GM21528 (cell line): ENCODE results near the gene HOXB13.

Source experiments
- ATAC-seq: cut with Tn5 transposase; IDR thresholded peaks from one replicate; pipeline ENCODE4 v1.9.1; 2021; ENCODE audit warnings: mild to moderate bottlenecking, moderate library complexity; ENCODE audit not compliant: unreplicated experiment, low FRiP score

Gene HOXB13

DNA sequence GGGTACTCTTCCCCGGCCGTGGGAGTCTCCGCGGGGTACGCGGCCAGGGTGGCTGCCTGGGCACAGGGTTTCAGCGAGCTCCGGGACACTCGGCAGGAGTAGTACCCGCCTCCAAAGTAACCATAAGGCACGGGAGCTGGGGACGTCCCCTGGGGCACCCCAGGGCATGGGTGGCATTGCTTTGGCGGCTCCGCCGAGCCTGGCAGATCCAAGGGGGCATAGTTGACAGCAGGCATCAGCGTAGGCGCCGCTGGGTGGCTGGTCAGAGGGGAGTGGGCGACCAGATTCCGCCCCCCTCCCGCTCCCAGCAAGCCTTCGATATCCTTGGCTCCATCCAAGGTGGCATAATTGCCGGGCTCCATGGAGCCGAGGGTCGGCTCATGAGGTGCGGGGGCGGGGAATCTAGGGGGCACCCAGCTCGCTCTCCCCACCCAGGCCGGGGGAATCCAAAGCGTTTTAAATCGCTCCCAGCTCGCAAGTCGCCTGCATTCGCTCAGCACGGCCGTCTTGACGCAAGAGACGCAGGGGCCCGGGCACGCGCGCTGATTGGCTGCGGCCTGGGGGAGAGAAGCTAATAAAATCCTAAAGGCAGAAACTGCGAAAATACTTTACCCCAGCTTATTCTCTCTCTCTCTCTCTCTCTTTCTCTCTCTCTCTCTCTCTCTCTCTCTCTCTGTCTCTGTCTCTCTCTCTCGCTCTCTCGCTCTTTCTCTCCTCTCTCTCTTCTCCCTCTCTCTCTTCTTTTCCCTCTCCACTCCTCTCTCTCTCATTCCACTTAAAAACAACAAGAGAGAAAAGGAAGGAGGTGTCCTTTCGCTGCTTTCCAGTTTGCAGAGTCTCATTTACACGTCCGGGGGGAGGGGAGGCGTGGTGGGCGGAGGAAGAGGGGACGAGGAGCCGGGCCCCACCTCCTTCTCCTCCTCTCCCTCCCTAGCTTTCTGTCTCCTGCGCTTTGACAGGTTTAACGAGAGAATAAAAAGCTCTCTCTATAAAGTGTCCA is at the start of gene HOXB13:
Gene HOXB13 (minus strand): TSS at position 519 of the 1,000 bp plus-strand sequence. CDS start 157 bp downstream, at position 362.
- no peak for ATAC-seq

DNA sequence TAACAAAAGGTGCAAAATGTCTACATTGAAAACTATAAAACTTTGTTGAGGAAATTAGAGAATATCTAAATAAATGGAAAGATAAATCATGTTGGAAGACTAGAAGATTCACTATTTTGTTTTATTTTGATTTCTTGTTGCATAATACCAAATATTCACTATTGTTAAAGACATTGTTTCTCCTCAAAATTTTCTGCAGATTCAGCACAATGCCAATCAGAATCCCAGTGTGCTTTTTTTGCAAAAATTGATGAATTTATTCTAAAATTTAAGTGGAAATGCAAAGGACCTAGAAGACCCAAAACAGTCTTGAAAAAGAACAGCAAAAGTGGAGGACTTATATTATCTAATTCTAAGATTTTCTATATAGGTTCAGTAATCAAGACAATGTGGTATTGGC is 48.1 kb upstream of the HOXB13 start:
- ATAC-seq: no peak

DNA sequence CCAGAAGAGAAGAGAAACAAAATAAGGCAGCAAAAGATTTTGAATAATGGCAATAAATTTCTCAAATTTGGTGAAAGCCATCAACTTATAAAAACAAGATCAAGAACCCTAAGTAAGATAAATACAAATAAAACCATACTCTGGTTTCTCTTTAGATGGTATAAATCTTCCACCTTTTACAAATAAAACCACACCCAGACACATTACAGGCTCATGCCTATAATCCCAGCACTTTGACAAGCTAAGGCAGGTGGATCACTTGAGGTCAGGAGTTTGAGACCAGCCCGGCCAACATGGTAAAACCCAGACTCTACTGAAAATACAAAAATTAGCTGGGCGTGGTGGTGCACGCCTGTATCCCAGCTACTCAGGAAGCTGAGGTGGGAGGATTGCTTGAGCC is 44.7 kb upstream of the HOXB13 start:
- no peak for ATAC-seq

DNA sequence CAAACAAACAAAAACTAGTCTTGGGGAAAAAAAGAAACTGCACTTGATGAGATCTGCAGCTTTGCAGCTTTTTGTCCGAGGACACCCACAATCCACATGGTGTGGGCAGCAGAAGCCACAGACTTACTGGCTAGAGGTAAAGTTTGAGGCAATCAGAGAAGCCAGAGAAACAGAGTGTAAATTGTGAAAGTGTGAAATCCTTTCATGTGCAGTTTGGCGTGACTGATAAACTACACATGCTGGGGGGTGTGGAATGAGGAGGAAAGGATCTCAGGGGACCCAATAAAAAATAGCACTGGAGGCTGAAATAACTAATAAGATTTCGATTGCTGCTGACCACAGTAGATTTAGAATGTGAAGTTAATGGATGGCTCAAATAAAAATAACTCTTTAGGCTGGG is 42.4 kb upstream of the HOXB13 start:
- ATAC-seq: no peak

DNA sequence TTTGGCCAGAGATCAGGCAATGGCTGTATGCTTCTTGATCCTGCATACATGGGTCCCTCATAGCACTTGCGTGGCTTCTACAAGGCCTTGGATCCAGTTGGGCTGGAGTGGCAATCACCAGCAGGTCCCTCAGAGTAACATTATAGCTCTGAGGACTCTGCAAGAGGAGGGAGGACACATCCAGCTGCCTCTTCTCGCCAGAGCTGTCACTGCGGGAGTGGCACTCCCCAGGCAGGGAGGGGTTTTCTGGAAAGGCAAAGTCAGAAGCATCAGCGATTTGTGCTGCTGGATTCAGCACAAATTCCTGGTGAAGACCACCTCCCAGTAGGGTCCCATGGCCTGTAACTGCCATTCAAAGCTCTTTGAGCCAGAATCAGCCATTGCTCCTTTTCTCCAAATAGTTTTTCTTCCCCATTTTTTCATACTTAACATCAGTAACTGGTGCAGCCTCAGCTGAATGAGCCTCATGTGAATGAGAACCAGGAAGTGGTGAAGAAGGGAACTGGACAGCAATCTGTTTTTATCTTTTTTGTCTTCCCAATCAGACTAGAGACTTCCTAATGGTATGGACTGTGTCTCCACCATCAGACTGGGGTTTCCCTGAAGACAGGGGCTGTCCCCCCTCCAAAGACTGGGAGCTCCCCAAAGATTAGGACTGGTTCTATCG is 40.6 kb upstream of the HOXB13 start:
- ATAC-seq: no peak

GRCh38 chr17:48767263-48767774 is 38.8 kb upstream of the HOXB13 start:
- no peak for ATAC-seq

- no peak for ATAC-seq
These were observed 32.6 kb upstream of the HOXB13 start for GRCh38 chr17:48761114-48761513.

DNA sequence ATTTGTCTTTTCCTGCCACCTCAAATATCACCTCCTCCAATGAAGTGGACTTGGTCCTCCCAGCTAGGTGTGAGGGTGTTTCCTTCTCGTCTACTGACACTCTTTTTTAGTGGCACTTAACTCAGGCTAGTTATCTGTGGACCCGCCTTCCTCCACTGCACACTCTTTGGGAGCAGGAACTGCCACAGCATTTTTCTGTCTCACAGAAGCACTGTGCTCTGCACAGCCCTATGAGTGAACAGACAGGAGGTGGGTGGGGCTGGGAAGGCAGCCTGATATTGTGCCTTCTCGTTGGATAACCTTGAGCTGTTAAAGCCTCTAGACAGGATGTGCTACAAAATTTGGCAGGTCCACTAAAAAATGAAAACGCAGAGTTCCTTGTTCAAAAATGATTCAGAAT is 31.9 kb upstream of the HOXB13 start:
- no peak for ATAC-seq

DNA sequence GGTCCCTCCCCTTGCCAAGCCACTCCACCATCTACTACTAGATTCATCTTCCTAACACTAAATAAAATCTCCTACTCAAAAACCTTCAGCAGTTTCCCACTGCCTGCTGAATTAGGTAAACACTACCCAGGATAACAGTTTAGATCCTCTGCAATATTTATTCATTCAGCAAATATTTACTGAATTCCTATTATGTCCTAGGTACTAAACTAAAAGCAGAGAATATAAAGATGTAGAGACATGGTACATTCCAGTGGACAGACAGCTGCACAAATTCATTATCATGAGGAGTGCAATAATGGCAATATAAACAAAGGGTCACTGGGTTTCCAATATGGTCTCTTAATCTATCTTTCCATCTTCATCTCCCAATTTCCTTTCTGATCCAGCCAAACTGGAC is 30.7 kb upstream of the HOXB13 start:
- ATAC-seq: no peak

DNA sequence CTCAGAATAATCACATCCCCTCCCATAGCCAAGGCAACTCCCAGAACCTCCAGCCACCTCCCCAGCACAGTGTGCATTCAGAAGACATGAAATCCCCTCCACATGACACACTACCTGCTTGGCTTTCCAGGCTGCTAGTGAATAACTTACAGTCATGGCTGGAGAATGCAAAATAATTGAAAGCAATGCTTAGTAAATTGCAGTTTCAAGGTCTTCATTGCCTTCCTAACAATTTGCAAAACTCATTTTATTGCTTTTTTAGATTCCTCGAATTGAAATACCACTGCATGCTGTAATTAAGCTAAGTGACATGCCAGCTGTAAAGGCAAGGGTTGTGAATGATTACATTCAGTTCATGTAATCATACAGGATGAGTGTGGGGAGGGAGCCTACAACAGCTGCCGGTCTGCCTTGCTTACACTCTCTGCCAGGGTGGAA is 29.0 kb upstream of the HOXB13 start:
- no peak for ATAC-seq

DNA sequence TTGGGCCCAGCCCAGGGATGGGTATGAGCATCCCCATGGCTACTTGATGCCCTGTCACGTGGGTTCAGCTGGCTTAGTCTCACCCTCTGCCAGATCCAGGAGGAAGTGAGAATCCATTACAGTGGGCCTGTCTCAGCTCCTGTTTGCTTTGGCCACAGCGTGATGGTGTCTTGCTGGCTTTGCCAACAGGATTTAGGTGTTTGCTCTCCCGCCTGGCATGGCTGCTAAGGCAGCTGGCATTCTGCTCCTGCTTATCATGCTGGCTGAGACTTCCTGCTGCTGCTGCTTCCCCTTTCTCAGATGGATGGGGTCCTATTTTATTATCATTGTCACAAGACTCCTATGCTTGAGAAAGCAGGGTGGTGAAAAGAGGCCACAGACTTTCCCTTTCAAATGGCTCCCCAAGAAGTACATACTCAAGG is 28.3 kb upstream of the HOXB13 start:
- ATAC-seq: no peak

GRCh38 chr17:48755356-48755755 is 26.8 kb upstream of the HOXB13 start:
- ATAC-seq: no peak

GRCh38 chr17:48754500-48755261 is 26.1 kb upstream of the HOXB13 start:
- no peak for ATAC-seq

- ATAC-seq: no peak
These were observed 25.4 kb upstream of the HOXB13 start for GRCh38 chr17:48753794-48754499.

DNA sequence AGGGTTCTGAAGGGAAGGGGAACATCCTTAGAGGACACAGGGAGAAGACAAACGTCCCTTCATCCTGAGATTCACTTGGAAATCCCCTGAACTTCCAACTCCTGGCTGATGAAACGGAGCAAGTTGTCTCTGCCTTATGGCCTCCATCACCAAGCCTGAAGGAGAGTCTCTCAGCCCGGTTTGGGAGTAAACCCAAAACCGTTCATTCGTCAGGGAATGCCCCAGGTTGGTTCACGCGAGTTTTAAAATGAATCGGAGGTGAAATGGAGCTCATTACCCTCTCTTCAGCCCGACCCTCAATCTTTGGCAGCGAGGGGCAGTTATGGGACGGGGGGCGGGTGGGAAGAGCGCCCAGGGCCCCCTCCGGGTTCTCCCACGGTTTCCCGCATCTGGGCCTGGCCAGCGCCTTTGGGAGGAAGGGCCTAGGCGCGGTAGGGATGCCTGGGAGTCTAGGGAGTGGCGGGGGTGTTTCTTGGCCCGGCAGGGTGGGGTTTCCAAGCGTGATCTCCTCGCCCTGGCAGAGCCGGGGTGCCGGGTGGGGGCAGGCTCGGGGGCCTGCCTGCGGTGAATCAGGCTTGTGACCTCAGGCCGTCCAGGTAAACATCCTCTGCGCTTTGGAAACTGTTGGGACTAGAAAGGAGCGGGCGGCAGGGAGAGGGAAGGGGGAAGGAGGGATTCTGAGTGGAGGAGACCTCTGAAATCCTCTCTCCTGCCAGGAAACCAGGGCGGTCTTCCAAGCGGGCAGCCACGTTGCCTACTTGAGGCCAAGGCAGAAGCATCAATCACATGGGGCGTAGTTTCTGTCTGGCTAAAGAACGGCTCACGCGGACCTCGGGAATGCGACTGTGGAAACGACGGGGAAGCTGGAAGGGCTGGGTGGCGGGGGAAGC is 24.1 kb upstream of the HOXB13 start:
- no peak for ATAC-seq

DNA sequence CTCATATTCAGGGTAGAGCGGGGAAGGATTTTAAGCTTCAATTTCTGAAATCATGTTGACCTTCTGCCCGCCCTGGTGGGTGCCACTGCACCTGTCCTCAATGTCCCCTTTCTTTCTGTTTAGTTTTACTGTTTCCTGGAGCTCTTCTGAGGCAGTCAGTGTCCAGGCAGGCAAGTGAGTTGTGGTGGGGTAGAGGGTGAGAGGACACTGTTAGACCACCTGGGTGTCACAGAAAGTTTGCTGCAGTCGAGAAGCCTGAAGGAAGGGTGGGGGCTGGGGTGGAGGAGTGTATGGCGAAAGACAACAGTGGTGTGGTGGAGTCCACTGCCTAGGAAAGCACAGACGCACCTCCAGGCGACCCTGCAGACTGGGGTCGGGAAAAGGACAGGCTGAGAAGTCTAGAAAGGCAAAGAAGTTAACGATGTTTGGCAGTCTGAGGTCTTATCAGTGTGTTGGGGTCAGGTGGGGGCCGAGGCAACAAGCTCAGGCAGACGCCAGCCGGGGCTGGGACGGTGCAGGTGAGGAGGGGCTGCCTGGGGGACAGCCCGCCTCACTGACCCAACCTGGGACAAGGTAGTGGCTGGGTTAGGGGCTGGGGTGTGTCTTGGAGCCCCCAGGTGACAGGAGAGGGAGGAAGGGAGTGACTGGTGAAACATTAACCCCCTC is 23.3 kb upstream of the HOXB13 start:
- no peak for ATAC-seq

DNA sequence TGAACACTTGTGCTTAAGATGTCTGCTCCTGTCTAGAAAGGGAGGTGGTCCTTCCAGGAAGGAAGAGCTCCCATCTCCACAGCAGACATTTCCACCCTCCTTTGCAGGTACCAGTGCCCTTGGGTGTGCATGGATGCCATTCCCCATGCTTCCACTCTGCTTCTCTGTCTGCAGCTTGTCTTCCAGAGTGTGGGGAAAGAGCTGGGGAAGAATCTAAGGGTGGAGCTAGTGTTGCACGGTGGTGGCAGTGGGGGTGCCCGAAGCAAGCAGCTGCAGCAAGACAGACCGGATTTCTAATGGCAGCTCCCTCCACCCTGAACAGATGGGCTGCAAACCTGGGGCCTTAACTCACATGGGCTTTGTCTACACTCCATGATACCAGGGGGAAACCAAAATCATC is 22.6 kb upstream of the HOXB13 start:
- ATAC-seq: no peak
